A673 (cell line): ENCODE results near the gene RPS6KC1. TPM values are rescaled to one million over a fixed set of nuclear protein-coding genes. Genes with fewer than 3 reads are reported as not detected.

Source experiments
- Bru-seq: library from RNA; stranded (reverse); fragments of 400-500 nt; gene quantifications from one replicate; lab custom pipeline; 2021; lab: Mats Ljungman, UMichigan
- BruChase-seq, 2 experiments: library from RNA; stranded (reverse); fragments of 400-500 nt; gene quantifications; one replicate each; lab custom pipeline; 2021; lab: Mats Ljungman, UMichigan
- BruUV-seq: library from RNA; stranded (reverse); fragments of 400-500 nt; replicated peaks from 2 replicates; lab custom pipeline; 2021; lab: Mats Ljungman, UMichigan
- CTCF ChIA-PET: fragments of 300-600 bp; sonication (Branson Sonifier 250); formaldehyde crosslinking; loops from one replicate; lab custom pipeline; 2022; ENCODE audit warnings: antibody characterized with exemption; lab: Charles Lee
- POLR2A ChIA-PET: fragments of 300-600 bp; sonication (Branson Sonifier 250); formaldehyde crosslinking; loops from one replicate; lab custom pipeline; 2022; ENCODE audit warnings: antibody characterized with exemption; ENCODE audit not compliant: low non-redundant PET; lab: Charles Lee
- DNase-seq: peaks from one replicate; pipeline ENCODE4 v3.0.0-alpha.2; 2015; ENCODE audit warnings: low spot score
- H3K27ac ChIP-seq: fragments of 200-600 bp; sonication (generic); 2 replicates; pipeline ENCODE4 v1.5.1; 2016; ENCODE audit warnings: mixed run types, low read depth, mild to moderate bottlenecking, mixed read lengths, antibody characterized with exemption, low read length; ENCODE audit not compliant: poor library complexity, severe bottlenecking
- H3K27me3 ChIP-seq: fragments of 200-600 bp; sonication (generic); replicated peaks from 2 replicates; pipeline ENCODE4 v1.6.1; 2017; ENCODE audit warnings: mixed run types, low read depth, mild to moderate bottlenecking, mixed read lengths, antibody characterized with exemption, low read length; ENCODE audit not compliant: insufficient read depth, poor library complexity
- H3K36me3 ChIP-seq: fragments of 200-600 bp; sonication (generic); 2 replicates; pipeline ENCODE4 v1.6.1; 2016; ENCODE audit warnings: mixed run types, mild to moderate bottlenecking, mixed read lengths, antibody characterized with exemption, low read length; ENCODE audit not compliant: insufficient read depth, poor library complexity, severe bottlenecking
- H3K4me1 ChIP-seq: fragments of 200-600 bp; sonication (generic); 2 replicates; pipeline ENCODE4 v1.6.1; 2017; ENCODE audit warnings: mixed run types, mild to moderate bottlenecking, mixed read lengths, antibody characterized with exemption, low read length; ENCODE audit not compliant: insufficient read depth, poor library complexity, severe bottlenecking
- H3K4me3 ChIP-seq: fragments of 200-600 bp; sonication (generic); 2 replicates; pipeline ENCODE4 v1.5.1; 2016; ENCODE audit warnings: low read depth, mixed run types, mild to moderate bottlenecking, mixed read lengths, low read length; ENCODE audit not compliant: poor library complexity, severe bottlenecking
- H3K9me3 ChIP-seq: fragments of 200-600 bp; sonication (generic); 2 replicates; pipeline ENCODE4 v1.6.1; 2016; ENCODE audit warnings: mixed run types, low read depth, mild to moderate bottlenecking, mixed read lengths, antibody characterized with exemption, low read length; ENCODE audit not compliant: poor library complexity, severe bottlenecking
- EZH2 ChIP-seq: fragments of 200-600 bp; sonication (generic); IDR thresholded peaks from 2 replicates; pipeline ENCODE4 v1.6.1; 2017; ENCODE audit warnings: borderline replicate concordance, low read depth, mild to moderate bottlenecking, mixed read lengths, antibody characterized with exemption, low read length; ENCODE audit not compliant: poor library complexity, severe bottlenecking
- intact Hi-C: fragments of 100-400 bp; cut with micrococcal nuclease; formaldehyde crosslinking; loops from one replicate; pipeline ENCODE4 v1.10.0; 2022; ENCODE audit not compliant: unreplicated experiment
- long read RNA-seq: library from polyadenylated mRNA; stranded (forward); transcript quantifications from one replicate; pipeline ENCODE4 v2.0.0, GENCODE V29; 2022
- total RNA-seq: library from RNA; stranded (reverse); gene quantifications from 2 replicates; pipeline ENCODE4 v1.2.3, GENCODE V29; 2021
- TF ChIP-seq, protein P1 (sequence below): fragments of 300-800, 200-600 bp; sonication (generic); conservative IDR thresholded peaks from 2 replicates; pipeline ENCODE4 v1.5.1; 2017; ENCODE audit warnings: low read depth, mild to moderate bottlenecking, antibody characterized with exemption, low read length, moderate library complexity, mixed read lengths

Gene RPS6KC1, protein sequence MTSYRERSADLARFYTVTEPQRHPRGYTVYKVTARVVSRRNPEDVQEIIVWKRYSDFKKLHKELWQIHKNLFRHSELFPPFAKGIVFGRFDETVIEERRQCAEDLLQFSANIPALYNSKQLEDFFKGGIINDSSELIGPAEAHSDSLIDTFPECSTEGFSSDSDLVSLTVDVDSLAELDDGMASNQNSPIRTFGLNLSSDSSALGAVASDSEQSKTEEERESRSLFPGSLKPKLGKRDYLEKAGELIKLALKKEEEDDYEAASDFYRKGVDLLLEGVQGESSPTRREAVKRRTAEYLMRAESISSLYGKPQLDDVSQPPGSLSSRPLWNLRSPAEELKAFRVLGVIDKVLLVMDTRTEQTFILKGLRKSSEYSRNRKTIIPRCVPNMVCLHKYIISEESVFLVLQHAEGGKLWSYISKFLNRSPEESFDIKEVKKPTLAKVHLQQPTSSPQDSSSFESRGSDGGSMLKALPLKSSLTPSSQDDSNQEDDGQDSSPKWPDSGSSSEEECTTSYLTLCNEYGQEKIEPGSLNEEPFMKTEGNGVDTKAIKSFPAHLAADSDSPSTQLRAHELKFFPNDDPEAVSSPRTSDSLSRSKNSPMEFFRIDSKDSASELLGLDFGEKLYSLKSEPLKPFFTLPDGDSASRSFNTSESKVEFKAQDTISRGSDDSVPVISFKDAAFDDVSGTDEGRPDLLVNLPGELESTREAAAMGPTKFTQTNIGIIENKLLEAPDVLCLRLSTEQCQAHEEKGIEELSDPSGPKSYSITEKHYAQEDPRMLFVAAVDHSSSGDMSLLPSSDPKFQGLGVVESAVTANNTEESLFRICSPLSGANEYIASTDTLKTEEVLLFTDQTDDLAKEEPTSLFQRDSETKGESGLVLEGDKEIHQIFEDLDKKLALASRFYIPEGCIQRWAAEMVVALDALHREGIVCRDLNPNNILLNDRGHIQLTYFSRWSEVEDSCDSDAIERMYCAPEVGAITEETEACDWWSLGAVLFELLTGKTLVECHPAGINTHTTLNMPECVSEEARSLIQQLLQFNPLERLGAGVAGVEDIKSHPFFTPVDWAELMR
- total RNA-seq (15.8 and 17.1 TPM in 2 replicates), Bru-seq, nascent RNA (percentile 79 among the genes with signal in this experiment), BruChase-seq, experiment 1, labeled RNA remaining after a 2-hour chase (percentile 77 among the genes with signal in this experiment), BruChase-seq, experiment 2, labeled RNA remaining after a 6-hour chase (percentile 69 among the genes with signal in this experiment)
- long read RNA-seq, full-length matches to known transcripts: 9 of 27 reads
- long read RNA-seq, partial matches to known transcripts: 4 of 27 reads
- long read RNA-seq, other reads (novel, unspliced or antisense): 14 of 27 reads

DNA sequence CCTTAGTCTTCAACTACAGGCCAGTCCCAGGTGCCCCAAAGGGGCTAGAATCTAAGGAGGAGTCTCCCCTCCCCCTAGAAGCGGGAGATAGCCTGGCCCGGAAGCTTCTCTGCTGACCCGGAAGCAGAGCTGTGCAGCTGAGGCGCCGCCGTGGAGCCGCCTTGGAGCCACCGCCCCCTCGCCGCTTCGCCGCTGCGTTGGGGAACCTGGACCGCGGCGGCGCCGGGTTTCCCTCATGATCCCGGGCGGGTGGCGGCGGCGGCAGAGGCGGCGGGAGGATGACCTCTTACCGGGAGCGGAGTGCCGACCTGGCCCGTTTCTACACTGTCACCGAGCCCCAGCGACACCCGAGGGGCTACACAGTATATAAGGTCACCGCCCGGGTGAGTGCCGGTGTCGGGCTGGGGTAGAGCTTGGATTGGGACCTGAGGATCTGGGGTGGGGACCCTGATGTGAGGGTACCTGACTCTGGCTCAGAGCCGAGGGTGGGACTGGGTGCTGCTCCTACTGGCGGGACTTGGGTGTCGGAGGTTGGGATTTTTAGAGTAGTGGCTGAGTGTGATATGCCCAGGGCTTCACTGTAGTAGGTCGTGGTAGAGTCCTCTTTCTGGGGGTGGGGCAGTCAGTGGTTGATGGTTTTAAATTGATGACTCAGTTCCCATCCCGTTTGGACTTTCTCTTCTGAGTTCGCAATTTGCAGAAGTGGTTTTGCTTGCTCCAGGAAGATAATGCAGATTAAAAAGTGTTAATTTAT, at the start of gene RPS6KC1:
RPS6KC1 (plus strand) TSS at position 115 of the 754 bp plus-strand sequence; CDS start at position 279, 164 bp downstream.
- intact Hi-C loops: no loop called here
- Histone ChIP-seq H3K27ac (peak within 1 kb of the TSS; percentile 51), H3K27me3 (no peaks in the 10 kb centered on the region), H3K9me3 (no peaks in the 10 kb centered on the region), H3K4me1 (peaks cover 11% of the 10 kb centered on the region), H3K4me3 (peak within 1 kb of the TSS; percentile 81), H3K36me3 (no peaks in the 10 kb centered on the region)
- no TSS peak for BruUV-seq
- TF ChIP-seq, protein P1, sequence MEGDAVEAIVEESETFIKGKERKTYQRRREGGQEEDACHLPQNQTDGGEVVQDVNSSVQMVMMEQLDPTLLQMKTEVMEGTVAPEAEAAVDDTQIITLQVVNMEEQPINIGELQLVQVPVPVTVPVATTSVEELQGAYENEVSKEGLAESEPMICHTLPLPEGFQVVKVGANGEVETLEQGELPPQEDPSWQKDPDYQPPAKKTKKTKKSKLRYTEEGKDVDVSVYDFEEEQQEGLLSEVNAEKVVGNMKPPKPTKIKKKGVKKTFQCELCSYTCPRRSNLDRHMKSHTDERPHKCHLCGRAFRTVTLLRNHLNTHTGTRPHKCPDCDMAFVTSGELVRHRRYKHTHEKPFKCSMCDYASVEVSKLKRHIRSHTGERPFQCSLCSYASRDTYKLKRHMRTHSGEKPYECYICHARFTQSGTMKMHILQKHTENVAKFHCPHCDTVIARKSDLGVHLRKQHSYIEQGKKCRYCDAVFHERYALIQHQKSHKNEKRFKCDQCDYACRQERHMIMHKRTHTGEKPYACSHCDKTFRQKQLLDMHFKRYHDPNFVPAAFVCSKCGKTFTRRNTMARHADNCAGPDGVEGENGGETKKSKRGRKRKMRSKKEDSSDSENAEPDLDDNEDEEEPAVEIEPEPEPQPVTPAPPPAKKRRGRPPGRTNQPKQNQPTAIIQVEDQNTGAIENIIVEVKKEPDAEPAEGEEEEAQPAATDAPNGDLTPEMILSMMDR: 0 out of 2 replicates have a peak, but pooled peaks have one; percentile 7
- no peak for TF ChIP-seq EZH2
- ChIA-PET CTCF (no interaction called here), POLR2A (interaction anchor here (0.5 to 0.6 kb wide), 2 partner anchors 32 to 93 kb away, joined by 3 read pairs; no protein-coding TSS in a partner anchor)
- peak; percentile 90 for DNase-seq

DNA sequence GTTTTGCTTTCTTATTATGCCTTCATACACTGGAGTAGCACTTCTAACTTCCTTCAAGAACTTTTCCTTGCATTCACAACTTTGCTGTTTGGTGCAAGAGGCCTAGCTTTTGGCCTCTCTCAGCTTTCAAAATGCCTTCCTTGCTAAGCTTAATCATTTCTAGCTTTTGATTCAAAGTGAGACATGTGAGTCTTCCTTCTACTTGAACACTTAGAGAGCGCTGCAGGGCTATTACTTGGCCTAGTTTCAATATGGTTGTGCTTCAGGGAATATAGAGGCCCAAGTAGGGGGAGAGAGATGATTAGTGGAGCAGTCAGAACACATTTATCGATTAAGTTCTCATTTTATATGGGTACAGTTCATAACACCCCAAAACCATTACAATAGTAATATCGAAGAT, 47.8 kb upstream of the RPS6KC1 start:
- H3K4me3 ChIP-seq: no peak overlapping the region
- ChIA-PET CTCF (no interaction called here), POLR2A (no interaction called here)
- H3K27ac ChIP-seq: no peak overlapping the region
- BruUV-seq: no TSS peak
- peaks cover 32% of the 10 kb centered on the region for H3K36me3 ChIP-seq
- no peak for DNase-seq
- no peaks in the 10 kb centered on the region for H3K27me3 ChIP-seq
- no peaks in the 10 kb centered on the region for H3K4me1 ChIP-seq
- H3K9me3 ChIP-seq: no peaks in the 10 kb centered on the region
- intact Hi-C loops: no loop called here
- no peak for TF ChIP-seq EZH2
- TF ChIP-seq, protein P1: no peak
